GM23338 (cell line): ENCODE data around the gene FGGY. TPM values are rescaled to one million over a fixed set of nuclear protein-coding genes. Genes with fewer than 3 reads are reported as not detected.

ENCODE experiments used
- ATAC-seq: fragments of 200-7000 bp; cut with Tn5 transposase; 3 replicates; pipeline ENCODE4 v1.9.1; 2020
- DNase-seq: peaks from one replicate; pipeline ENCODE4 v3.0.0-alpha.2; 2015; ENCODE audit warnings: low spot score
- H2AFZ ChIP-seq: fragments of 200-600 bp; sonication (generic); 2 replicates; pipeline ENCODE4 v1.8.0; 2016; ENCODE audit warnings: antibody characterized with exemption, mild to moderate bottlenecking, moderate library complexity
- H3F3A ChIP-seq: fragments of 200-600 bp; sonication (generic); replicated peaks from 2 replicates; pipeline ENCODE4 v1.8.0; 2017; ENCODE audit warnings: antibody characterized with exemption, mixed run types, low read depth
- H3K27ac ChIP-seq: fragments of 200-600 bp; sonication (generic); 2 replicates; pipeline ENCODE4 v1.6.1; 2016; ENCODE audit warnings: low read depth
- H3K27me3 ChIP-seq: fragments of 200-600 bp; sonication (generic); 2 replicates; pipeline ENCODE4 v1.8.0; 2016; ENCODE audit warnings: mild to moderate bottlenecking, mixed run types, moderate library complexity; ENCODE audit not compliant: insufficient read depth
- H3K36me3 ChIP-seq: fragments of 200-600 bp; sonication (generic); 2 replicates; pipeline ENCODE4 v1.8.0; 2016; ENCODE audit warnings: mild to moderate bottlenecking; ENCODE audit not compliant: insufficient read depth
- H3K4me1 ChIP-seq: fragments of 200-600 bp; sonication (generic); 2 replicates; pipeline ENCODE4 v1.8.0; 2016; ENCODE audit warnings: mild to moderate bottlenecking, moderate library complexity; ENCODE audit not compliant: insufficient read depth
- H3K4me2 ChIP-seq: fragments of 200-600 bp; sonication (generic); 2 replicates; pipeline ENCODE4 v1.7.1; 2017; ENCODE audit warnings: mixed run types
- H3K4me3 ChIP-seq: fragments of 200-600 bp; sonication (generic); 2 replicates; pipeline ENCODE4 v1.6.1; 2016; ENCODE audit warnings: mixed run types
- H3K79me2 ChIP-seq: fragments of 200-600 bp; sonication (generic); replicated peaks from 2 replicates; pipeline ENCODE4 v1.8.0; 2017; ENCODE audit warnings: mild to moderate bottlenecking; ENCODE audit not compliant: insufficient read depth
- H3K9me2 ChIP-seq: fragments of 200-600 bp; sonication (generic); 2 replicates; pipeline ENCODE4 v1.8.0; 2017; ENCODE audit not compliant: insufficient read depth
- H4K20me1 ChIP-seq: fragments of 200-600 bp; sonication (generic); replicated peaks from 2 replicates; pipeline ENCODE4 v1.8.0; 2017; ENCODE audit warnings: mild to moderate bottlenecking; ENCODE audit not compliant: insufficient read depth
- H3K27ac Mint-ChIP-seq: 2 replicates; pipeline ENCODE4 v1.8.0; 2020; ENCODE audit warnings: inconsistent platforms, mild to moderate bottlenecking, moderate library complexity, mixed read lengths
- H3K27me3 Mint-ChIP-seq: 3 replicates; pipeline ENCODE4 v1.8.0; 2022; ENCODE audit warnings: low read depth, mild to moderate bottlenecking, moderate library complexity, mixed read lengths, inconsistent platforms; ENCODE audit not compliant: insufficient read depth, poor library complexity
- H3K36me3 Mint-ChIP-seq: 3 replicates; pipeline ENCODE4 v1.8.0; 2021; ENCODE audit warnings: low read depth, mild to moderate bottlenecking, inconsistent platforms, moderate library complexity, mixed read lengths
- H3K4me1 Mint-ChIP-seq: 3 replicates; pipeline ENCODE4 v1.8.0; 2020; ENCODE audit warnings: mild to moderate bottlenecking, inconsistent platforms, mixed read lengths
- H3K4me3 Mint-ChIP-seq: 3 replicates; pipeline ENCODE4 v1.8.0; 2021; ENCODE audit warnings: moderate library complexity, mild to moderate bottlenecking, inconsistent platforms, mixed read lengths
- H3K9me3 Mint-ChIP-seq: 3 replicates; pipeline ENCODE4 v1.8.0; 2020; ENCODE audit warnings: moderate library complexity, mild to moderate bottlenecking, inconsistent platforms, mixed read lengths
- CREB1 ChIP-seq: fragments of 250-450 bp; sonication (Bioruptor Pico); IDR thresholded peaks from 2 replicates; pipeline ENCODE4 v1.5.0; 2020; ENCODE audit warnings: low read depth, mild to moderate bottlenecking, moderate library complexity
- EZH2 ChIP-seq: fragments of 200-600 bp; sonication (generic); IDR thresholded peaks from one replicate; pipeline ENCODE4 v1.8.0; 2017; ENCODE audit warnings: antibody characterized with exemption, mild to moderate bottlenecking, low read depth; ENCODE audit not compliant: unreplicated experiment
- JUNB ChIP-seq: IDR thresholded peaks from one replicate; pipeline ENCODE4 v1.6.1; 2016; ENCODE audit warnings: antibody characterized with exemption; ENCODE audit not compliant: unreplicated experiment
- STAT1 ChIP-seq: IDR thresholded peaks from one replicate; pipeline ENCODE4 v1.6.1; 2016; ENCODE audit warnings: antibody characterized with exemption; ENCODE audit not compliant: unreplicated experiment
- polyA plus RNA-seq: library from polyadenylated mRNA; unstranded; fragments of >200 nt; fragmentation: Nextera tagmentation; extraction: Ambion mirVana; gene quantifications from 2 replicates; pipeline ENCODE4 v1.2.1, GENCODE V29; 2016
- total RNA-seq: library from RNA; depleted of rRNA; stranded (reverse); fragments of >200 nt; shearing (Covaris generic); gene quantifications from 2 replicates; pipeline ENCODE4 v1.2.3, GENCODE V29; 2014
- TF ChIP-seq, protein P1 (sequence below): IDR thresholded peaks from 2 replicates; pipeline ENCODE4 v1.6.1; 2016; ENCODE audit warnings: antibody characterized with exemption
- TF ChIP-seq, protein P2 (sequence below): IDR thresholded peaks from one replicate; pipeline ENCODE4 v1.6.1; 2018; ENCODE audit warnings: antibody characterized with exemption; ENCODE audit not compliant: unreplicated experiment
- TF ChIP-seq, protein P3 (sequence below): fragments of 250-450 bp; sonication (Bioruptor Pico); IDR thresholded peaks from 2 replicates; pipeline ENCODE4 v1.5.0; 2020; ENCODE audit warnings: mild to moderate bottlenecking, moderate library complexity

The FGGY gene
- total and polyA plus RNA-seq, 2 experiments from 2014 or later = 10.9 to 21.4 TPM

DNA sequence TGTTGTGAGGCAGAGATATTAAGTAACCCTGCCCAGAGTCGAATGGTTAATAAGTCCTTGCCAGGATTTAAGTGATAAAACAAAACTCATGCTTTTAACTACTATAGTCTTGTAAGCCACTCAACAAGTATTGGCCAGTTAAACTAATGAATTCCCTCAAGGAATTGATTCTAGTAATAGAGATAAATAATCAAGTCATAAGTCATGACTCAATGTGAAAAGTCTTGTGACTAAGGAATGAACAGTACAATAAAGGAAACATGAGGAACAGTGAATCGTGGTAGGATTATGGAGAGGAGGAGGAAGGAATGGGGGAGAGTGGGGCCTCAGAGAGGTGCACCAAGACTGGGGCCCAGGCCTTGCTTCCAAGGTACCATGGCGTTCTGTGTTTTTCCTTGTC is 104.7 kb downstream of the FGGY start:
- no peak overlapping the region for H3K27ac Mint-ChIP-seq
- H3K4me1 ChIP-seq = no peaks in the 10 kb centered on the region
- H3K4me3 Mint-ChIP-seq = no peak overlapping the region
- no peaks in the 10 kb centered on the region for H3F3A ChIP-seq
- H3K36me3 ChIP-seq = no peaks in the 10 kb centered on the region
- H3K4me2 ChIP-seq = no peak overlapping the region
- DNase-seq (no peak), ATAC-seq (no peak)
- no peaks in the 10 kb centered on the region for H3K9me3 Mint-ChIP-seq
- no peaks in the 10 kb centered on the region for H3K27me3 ChIP-seq
- H2AFZ ChIP-seq = no peak overlapping the region
- no peak overlapping the region for H3K27ac ChIP-seq
- H3K79me2 ChIP-seq = no peaks in the 10 kb centered on the region
- TF ChIP-seq JUNB (no peak), EZH2 (no peak)
- TF ChIP-seq, protein P1, sequence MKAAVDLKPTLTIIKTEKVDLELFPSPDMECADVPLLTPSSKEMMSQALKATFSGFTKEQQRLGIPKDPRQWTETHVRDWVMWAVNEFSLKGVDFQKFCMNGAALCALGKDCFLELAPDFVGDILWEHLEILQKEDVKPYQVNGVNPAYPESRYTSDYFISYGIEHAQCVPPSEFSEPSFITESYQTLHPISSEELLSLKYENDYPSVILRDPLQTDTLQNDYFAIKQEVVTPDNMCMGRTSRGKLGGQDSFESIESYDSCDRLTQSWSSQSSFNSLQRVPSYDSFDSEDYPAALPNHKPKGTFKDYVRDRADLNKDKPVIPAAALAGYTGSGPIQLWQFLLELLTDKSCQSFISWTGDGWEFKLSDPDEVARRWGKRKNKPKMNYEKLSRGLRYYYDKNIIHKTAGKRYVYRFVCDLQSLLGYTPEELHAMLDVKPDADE = no peak
- TF ChIP-seq, protein P2, sequence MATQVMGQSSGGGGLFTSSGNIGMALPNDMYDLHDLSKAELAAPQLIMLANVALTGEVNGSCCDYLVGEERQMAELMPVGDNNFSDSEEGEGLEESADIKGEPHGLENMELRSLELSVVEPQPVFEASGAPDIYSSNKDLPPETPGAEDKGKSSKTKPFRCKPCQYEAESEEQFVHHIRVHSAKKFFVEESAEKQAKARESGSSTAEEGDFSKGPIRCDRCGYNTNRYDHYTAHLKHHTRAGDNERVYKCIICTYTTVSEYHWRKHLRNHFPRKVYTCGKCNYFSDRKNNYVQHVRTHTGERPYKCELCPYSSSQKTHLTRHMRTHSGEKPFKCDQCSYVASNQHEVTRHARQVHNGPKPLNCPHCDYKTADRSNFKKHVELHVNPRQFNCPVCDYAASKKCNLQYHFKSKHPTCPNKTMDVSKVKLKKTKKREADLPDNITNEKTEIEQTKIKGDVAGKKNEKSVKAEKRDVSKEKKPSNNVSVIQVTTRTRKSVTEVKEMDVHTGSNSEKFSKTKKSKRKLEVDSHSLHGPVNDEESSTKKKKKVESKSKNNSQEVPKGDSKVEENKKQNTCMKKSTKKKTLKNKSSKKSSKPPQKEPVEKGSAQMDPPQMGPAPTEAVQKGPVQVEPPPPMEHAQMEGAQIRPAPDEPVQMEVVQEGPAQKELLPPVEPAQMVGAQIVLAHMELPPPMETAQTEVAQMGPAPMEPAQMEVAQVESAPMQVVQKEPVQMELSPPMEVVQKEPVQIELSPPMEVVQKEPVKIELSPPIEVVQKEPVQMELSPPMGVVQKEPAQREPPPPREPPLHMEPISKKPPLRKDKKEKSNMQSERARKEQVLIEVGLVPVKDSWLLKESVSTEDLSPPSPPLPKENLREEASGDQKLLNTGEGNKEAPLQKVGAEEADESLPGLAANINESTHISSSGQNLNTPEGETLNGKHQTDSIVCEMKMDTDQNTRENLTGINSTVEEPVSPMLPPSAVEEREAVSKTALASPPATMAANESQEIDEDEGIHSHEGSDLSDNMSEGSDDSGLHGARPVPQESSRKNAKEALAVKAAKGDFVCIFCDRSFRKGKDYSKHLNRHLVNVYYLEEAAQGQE = no peak
- H3K27me3 Mint-ChIP-seq = peaks cover 3% of the 10 kb centered on the region
- no peaks in the 10 kb centered on the region for H3K9me2 ChIP-seq
- no peak overlapping the region for H3K4me3 ChIP-seq
- H3K36me3 Mint-ChIP-seq = no peaks in the 10 kb centered on the region
- H4K20me1 ChIP-seq = no peaks in the 10 kb centered on the region
- peaks cover 8% of the 10 kb centered on the region for H3K4me1 Mint-ChIP-seq

DNA sequence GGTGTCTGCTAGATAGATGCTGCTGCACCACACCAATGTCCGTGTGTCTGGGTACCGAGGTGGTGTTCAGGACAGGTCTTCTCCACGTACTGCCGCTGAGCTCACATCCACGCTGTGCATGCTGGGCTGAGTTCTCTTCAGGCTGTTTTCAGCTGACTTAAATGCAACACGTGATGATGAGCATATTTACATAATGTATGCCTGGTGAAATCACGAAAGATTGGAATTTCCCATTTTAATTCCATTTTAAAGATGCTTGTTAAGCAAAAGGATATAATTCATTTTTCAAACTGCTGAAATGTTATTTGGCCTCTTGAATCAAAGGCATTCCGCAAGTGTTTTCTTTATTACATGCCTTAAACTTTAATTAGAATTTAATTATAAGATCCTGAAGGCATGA is 107.9 kb downstream of the FGGY start:
- H3K27me3 Mint-ChIP-seq = peaks cover 4% of the 10 kb centered on the region
- H3F3A ChIP-seq = no peaks in the 10 kb centered on the region
- DNase-seq = no peak
- H3K4me1 Mint-ChIP-seq = peaks cover 17% of the 10 kb centered on the region
- H3K4me1 ChIP-seq = no peaks in the 10 kb centered on the region
- H3K9me3 Mint-ChIP-seq = 0 out of 3 replicates have a peak, but pooled peaks cover 4% of the 10 kb centered on the region
- no peak overlapping the region for H3K27ac ChIP-seq
- no peaks in the 10 kb centered on the region for H3K79me2 ChIP-seq
- H3K27ac Mint-ChIP-seq = no peak overlapping the region
- no peak overlapping the region for H2AFZ ChIP-seq
- TF ChIP-seq, protein P3, sequence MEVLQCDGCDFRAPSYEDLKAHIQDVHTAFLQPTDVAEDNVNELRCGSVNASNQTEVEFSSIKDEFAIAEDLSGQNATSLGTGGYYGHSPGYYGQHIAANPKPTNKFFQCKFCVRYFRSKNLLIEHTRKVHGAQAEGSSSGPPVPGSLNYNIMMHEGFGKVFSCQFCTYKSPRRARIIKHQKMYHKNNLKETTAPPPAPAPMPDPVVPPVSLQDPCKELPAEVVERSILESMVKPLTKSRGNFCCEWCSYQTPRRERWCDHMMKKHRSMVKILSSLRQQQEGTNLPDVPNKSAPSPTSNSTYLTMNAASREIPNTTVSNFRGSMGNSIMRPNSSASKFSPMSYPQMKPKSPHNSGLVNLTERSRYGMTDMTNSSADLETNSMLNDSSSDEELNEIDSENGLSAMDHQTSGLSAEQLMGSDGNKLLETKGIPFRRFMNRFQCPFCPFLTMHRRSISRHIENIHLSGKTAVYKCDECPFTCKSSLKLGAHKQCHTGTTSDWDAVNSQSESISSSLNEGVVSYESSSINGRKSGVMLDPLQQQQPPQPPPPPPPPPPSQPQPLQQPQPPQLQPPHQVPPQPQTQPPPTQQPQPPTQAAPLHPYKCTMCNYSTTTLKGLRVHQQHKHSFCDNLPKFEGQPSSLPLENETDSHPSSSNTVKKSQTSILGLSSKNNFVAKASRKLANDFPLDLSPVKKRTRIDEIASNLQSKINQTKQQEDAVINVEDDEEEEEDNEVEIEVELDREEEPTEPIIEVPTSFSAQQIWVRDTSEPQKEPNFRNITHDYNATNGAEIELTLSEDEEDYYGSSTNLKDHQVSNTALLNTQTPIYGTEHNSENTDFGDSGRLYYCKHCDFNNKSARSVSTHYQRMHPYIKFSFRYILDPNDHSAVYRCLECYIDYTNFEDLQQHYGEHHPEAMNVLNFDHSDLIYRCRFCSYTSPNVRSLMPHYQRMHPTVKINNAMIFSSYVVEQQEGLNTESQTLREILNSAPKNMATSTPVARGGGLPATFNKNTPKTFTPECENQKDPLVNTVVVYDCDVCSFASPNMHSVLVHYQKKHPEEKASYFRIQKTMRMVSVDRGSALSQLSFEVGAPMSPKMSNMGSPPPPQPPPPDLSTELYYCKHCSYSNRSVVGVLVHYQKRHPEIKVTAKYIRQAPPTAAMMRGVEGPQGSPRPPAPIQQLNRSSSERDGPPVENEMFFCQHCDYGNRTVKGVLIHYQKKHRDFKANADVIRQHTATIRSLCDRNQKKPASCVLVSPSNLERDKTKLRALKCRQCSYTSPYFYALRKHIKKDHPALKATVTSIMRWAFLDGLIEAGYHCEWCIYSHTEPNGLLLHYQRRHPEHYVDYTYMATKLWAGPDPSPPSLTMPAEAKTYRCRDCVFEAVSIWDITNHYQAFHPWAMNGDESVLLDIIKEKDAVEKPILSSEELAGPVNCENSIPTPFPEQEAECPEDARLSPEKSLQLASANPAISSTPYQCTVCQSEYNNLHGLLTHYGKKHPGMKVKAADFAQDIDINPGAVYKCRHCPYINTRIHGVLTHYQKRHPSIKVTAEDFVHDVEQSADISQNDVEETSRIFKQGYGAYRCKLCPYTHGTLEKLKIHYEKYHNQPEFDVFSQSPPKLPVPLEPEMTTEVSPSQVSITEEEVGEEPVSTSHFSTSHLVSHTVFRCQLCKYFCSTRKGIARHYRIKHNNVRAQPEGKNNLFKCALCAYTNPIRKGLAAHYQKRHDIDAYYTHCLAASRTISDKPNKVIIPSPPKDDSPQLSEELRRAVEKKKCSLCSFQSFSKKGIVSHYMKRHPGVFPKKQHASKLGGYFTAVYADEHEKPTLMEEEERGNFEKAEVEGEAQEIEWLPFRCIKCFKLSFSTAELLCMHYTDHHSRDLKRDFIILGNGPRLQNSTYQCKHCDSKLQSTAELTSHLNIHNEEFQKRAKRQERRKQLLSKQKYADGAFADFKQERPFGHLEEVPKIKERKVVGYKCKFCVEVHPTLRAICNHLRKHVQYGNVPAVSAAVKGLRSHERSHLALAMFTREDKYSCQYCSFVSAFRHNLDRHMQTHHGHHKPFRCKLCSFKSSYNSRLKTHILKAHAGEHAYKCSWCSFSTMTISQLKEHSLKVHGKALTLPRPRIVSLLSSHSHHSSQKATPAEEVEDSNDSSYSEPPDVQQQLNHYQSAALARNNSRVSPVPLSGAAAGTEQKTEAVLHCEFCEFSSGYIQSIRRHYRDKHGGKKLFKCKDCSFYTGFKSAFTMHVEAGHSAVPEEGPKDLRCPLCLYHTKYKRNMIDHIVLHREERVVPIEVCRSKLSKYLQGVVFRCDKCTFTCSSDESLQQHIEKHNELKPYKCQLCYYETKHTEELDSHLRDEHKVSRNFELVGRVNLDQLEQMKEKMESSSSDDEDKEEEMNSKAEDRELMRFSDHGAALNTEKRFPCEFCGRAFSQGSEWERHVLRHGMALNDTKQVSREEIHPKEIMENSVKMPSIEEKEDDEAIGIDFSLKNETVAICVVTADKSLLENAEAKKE = no peak
- no peak for TF ChIP-seq CREB1
- no peak for TF ChIP-seq STAT1
- no peak for ATAC-seq
- H3K4me3 ChIP-seq = no peak overlapping the region
- no peak overlapping the region for H3K4me2 ChIP-seq
- H4K20me1 ChIP-seq = no peaks in the 10 kb centered on the region
- H3K27me3 ChIP-seq = no peaks in the 10 kb centered on the region
- peaks cover 2% of the 10 kb centered on the region; the same call in 1 of the 2 replicates for H3K9me2 ChIP-seq
- no peak overlapping the region for H3K4me3 Mint-ChIP-seq
- 0 out of 3 replicates have a peak, but pooled peaks cover 2% of the 10 kb centered on the region for H3K36me3 Mint-ChIP-seq
- no peaks in the 10 kb centered on the region for H3K36me3 ChIP-seq
